GM23338 (cell line): ENCODE measurements around the gene GRIPAP1. TPM values are rescaled to one million over a fixed set of nuclear protein-coding genes. Genes with fewer than 3 reads are reported as not detected.

ENCODE experiments used
- ATAC-seq: fragments of 200-7000 bp; cut with Tn5 transposase; 3 replicates; pipeline ENCODE4 v1.9.1; 2020
- DNase-seq: peaks from one replicate; pipeline ENCODE4 v3.0.0-alpha.2; 2015; ENCODE audit warnings: low spot score
- H2AFZ ChIP-seq: fragments of 200-600 bp; sonication (generic); 2 replicates; pipeline ENCODE4 v1.8.0; 2016; ENCODE audit warnings: antibody characterized with exemption, mild to moderate bottlenecking, moderate library complexity
- H3F3A ChIP-seq: fragments of 200-600 bp; sonication (generic); replicated peaks from 2 replicates; pipeline ENCODE4 v1.8.0; 2017; ENCODE audit warnings: antibody characterized with exemption, mixed run types, low read depth
- H3K27ac ChIP-seq: fragments of 200-600 bp; sonication (generic); 2 replicates; pipeline ENCODE4 v1.6.1; 2016; ENCODE audit warnings: low read depth
- H3K27me3 ChIP-seq: fragments of 200-600 bp; sonication (generic); 2 replicates; pipeline ENCODE4 v1.8.0; 2016; ENCODE audit warnings: mild to moderate bottlenecking, mixed run types, moderate library complexity; ENCODE audit not compliant: insufficient read depth
- H3K36me3 ChIP-seq: fragments of 200-600 bp; sonication (generic); 2 replicates; pipeline ENCODE4 v1.8.0; 2016; ENCODE audit warnings: mild to moderate bottlenecking; ENCODE audit not compliant: insufficient read depth
- H3K4me1 ChIP-seq: fragments of 200-600 bp; sonication (generic); 2 replicates; pipeline ENCODE4 v1.8.0; 2016; ENCODE audit warnings: mild to moderate bottlenecking, moderate library complexity; ENCODE audit not compliant: insufficient read depth
- H3K4me2 ChIP-seq: fragments of 200-600 bp; sonication (generic); 2 replicates; pipeline ENCODE4 v1.7.1; 2017; ENCODE audit warnings: mixed run types
- H3K4me3 ChIP-seq: fragments of 200-600 bp; sonication (generic); 2 replicates; pipeline ENCODE4 v1.6.1; 2016; ENCODE audit warnings: mixed run types
- H3K79me2 ChIP-seq: fragments of 200-600 bp; sonication (generic); replicated peaks from 2 replicates; pipeline ENCODE4 v1.8.0; 2017; ENCODE audit warnings: mild to moderate bottlenecking; ENCODE audit not compliant: insufficient read depth
- H3K9me2 ChIP-seq: fragments of 200-600 bp; sonication (generic); 2 replicates; pipeline ENCODE4 v1.8.0; 2017; ENCODE audit not compliant: insufficient read depth
- H4K20me1 ChIP-seq: fragments of 200-600 bp; sonication (generic); replicated peaks from 2 replicates; pipeline ENCODE4 v1.8.0; 2017; ENCODE audit warnings: mild to moderate bottlenecking; ENCODE audit not compliant: insufficient read depth
- H3K27ac Mint-ChIP-seq: 2 replicates; pipeline ENCODE4 v1.8.0; 2020; ENCODE audit warnings: inconsistent platforms, mild to moderate bottlenecking, moderate library complexity, mixed read lengths
- H3K27me3 Mint-ChIP-seq: 3 replicates; pipeline ENCODE4 v1.8.0; 2022; ENCODE audit warnings: low read depth, mild to moderate bottlenecking, moderate library complexity, mixed read lengths, inconsistent platforms; ENCODE audit not compliant: insufficient read depth, poor library complexity
- H3K36me3 Mint-ChIP-seq: 3 replicates; pipeline ENCODE4 v1.8.0; 2021; ENCODE audit warnings: low read depth, mild to moderate bottlenecking, inconsistent platforms, moderate library complexity, mixed read lengths
- H3K4me1 Mint-ChIP-seq: 3 replicates; pipeline ENCODE4 v1.8.0; 2020; ENCODE audit warnings: mild to moderate bottlenecking, inconsistent platforms, mixed read lengths
- H3K4me3 Mint-ChIP-seq: 3 replicates; pipeline ENCODE4 v1.8.0; 2021; ENCODE audit warnings: moderate library complexity, mild to moderate bottlenecking, inconsistent platforms, mixed read lengths
- H3K9me3 Mint-ChIP-seq: 3 replicates; pipeline ENCODE4 v1.8.0; 2020; ENCODE audit warnings: moderate library complexity, mild to moderate bottlenecking, inconsistent platforms, mixed read lengths
- EZH2 ChIP-seq: fragments of 200-600 bp; sonication (generic); IDR thresholded peaks from one replicate; pipeline ENCODE4 v1.8.0; 2017; ENCODE audit warnings: antibody characterized with exemption, mild to moderate bottlenecking, low read depth; ENCODE audit not compliant: unreplicated experiment
- JUNB ChIP-seq: IDR thresholded peaks from one replicate; pipeline ENCODE4 v1.6.1; 2016; ENCODE audit warnings: antibody characterized with exemption; ENCODE audit not compliant: unreplicated experiment
- NANOG ChIP-seq: IDR thresholded peaks from 2 replicates; pipeline ENCODE4 v1.6.1; 2016; ENCODE audit warnings: antibody characterized with exemption, borderline replicate concordance
- POLR2AphosphoS5 ChIP-seq: IDR thresholded peaks from 2 replicates; pipeline ENCODE4 v1.6.1; 2016; ENCODE audit warnings: antibody characterized with exemption, low read depth
- STAT1 ChIP-seq: IDR thresholded peaks from one replicate; pipeline ENCODE4 v1.6.1; 2016; ENCODE audit warnings: antibody characterized with exemption; ENCODE audit not compliant: unreplicated experiment
- polyA plus RNA-seq: library from polyadenylated mRNA; unstranded; fragments of >200 nt; fragmentation: Nextera tagmentation; extraction: Ambion mirVana; gene quantifications from 2 replicates; pipeline ENCODE4 v1.2.1, GENCODE V29; 2016
- total RNA-seq: library from RNA; depleted of rRNA; stranded (reverse); fragments of >200 nt; shearing (Covaris generic); gene quantifications from 2 replicates; pipeline ENCODE4 v1.2.3, GENCODE V29; 2014
- TF ChIP-seq, protein P1 (sequence below), 2 experiments: fragments of 200-600 bp in 1 of 2; sonication (generic) in 1 of 2; conservative IDR thresholded peaks; 2 replicates each; pipeline versions ENCODE4 v1.5.1 to v1.6.1; 2016 to 2017; ENCODE audit warnings: antibody characterized with exemption in 2 of 2, low read depth in 2 of 2, mild to moderate bottlenecking in 2 of 2, moderate library complexity in 1 of 2

GRIPAP1 gene
- total and polyA plus RNA-seq, 2 experiments from 2014 or later = 39.1 to 62.2 TPM

DNA sequence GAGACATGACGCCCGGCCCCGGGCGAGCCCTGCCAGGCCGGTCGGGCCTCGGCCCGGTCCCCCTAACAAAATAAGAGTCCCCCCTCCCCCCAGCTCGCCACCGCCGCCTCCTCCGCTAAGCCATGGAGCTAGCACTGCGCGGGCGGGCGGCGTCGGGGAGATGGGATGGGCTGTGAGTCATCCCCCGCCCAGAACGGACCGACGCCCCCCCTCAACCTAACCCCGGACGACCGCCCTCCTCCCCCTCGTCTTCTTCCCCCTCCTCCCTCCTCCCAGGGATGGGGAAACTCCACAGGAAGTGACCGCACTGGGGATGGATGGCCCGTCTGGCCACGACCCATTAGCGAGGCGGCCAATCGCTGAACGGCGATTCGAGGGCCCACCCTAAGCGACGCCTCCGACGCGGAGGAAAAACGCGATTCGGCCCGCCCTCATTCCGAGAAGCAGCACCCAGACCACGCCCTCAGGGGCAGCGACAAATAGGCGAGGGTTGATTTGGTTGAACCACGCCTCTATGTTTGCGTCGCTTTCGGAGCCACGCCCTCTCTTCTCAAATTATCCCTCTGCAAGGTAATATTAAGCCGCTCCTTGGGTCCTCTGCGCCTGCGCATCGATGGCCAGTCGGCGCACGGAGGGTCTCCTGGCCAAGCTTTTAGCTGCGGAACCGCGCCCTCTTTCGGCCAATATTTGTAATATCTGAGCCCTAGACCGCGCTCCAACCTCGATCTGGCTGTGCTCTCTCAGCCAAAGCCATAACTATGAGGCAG, 41.3 kb upstream of the GRIPAP1 start, which contains the start of gene TFE3 (continued):
- TF ChIP-seq EZH2 (no peak), POLR2AphosphoS5 (peak; percentile 45; the same call in 1 of the 2 replicates), JUNB (no peak), NANOG (no peak)
- TF ChIP-seq, protein P1, sequence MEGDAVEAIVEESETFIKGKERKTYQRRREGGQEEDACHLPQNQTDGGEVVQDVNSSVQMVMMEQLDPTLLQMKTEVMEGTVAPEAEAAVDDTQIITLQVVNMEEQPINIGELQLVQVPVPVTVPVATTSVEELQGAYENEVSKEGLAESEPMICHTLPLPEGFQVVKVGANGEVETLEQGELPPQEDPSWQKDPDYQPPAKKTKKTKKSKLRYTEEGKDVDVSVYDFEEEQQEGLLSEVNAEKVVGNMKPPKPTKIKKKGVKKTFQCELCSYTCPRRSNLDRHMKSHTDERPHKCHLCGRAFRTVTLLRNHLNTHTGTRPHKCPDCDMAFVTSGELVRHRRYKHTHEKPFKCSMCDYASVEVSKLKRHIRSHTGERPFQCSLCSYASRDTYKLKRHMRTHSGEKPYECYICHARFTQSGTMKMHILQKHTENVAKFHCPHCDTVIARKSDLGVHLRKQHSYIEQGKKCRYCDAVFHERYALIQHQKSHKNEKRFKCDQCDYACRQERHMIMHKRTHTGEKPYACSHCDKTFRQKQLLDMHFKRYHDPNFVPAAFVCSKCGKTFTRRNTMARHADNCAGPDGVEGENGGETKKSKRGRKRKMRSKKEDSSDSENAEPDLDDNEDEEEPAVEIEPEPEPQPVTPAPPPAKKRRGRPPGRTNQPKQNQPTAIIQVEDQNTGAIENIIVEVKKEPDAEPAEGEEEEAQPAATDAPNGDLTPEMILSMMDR (conservative IDR thresholded peaks at IDR 0.05; ENCODE audit: low read depth in 2 of 2) = peak; percentile 48 to 75

DNA sequence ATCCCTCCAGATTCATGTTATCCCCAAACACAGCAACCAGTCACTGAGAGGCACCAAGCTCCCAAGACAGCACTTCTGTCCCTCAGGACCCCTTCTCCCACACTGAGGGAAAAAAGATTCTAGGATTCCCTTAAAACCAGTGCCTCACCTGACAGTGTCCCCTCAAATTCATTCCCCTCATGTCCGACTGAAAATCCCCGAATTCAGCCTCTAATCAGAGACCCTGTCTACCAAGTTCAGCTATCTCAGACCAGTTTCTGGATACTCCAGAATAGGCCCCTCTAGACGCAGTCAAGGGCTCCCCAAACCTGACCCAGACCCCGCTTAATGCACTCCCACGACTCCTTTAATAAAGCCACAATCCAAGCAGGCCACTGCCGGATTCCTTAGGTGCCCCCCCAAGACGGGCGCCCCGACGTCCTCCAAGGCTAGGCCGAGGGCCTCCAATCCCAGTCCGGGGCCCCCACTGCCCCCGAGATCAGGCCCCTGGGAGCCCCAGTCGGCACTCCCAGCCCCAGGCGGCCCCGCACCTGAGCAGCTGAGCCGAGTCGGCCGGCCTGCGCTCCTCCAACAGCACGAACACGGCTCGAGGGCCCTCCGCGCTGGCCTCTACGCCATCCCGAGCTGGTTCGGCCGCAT, 40.6 kb upstream of the GRIPAP1 start:
- Histone ChIP-seq H3K79me2 (peaks cover 34% of the 10 kb centered on the region), H4K20me1 (no peaks in the 10 kb centered on the region), H3K4me1 (peaks cover 4% of the 10 kb centered on the region), H3F3A (no peaks in the 10 kb centered on the region), H3K9me2 (no peaks in the 10 kb centered on the region), H3K4me2 (peak overlapping the region; percentile 74), H3K4me3 (peak overlapping the region; percentile 77), H3K27ac (peak overlapping the region; percentile 94), H2AFZ (no peak overlapping the region), H3K36me3 (peaks cover 11% of the 10 kb centered on the region; the same call in 1 of the 2 replicates), H3K27me3 (no peaks in the 10 kb centered on the region)
- Mint-ChIP-seq H3K27ac (peak overlapping the region; percentile 97), H3K9me3 (no peaks in the 10 kb centered on the region; the same call in 2 of the 3 replicates), H3K4me3 (peak overlapping the region; percentile 96), H3K27me3 (peaks cover 22% of the 10 kb centered on the region), H3K36me3 (peaks cover 25% of the 10 kb centered on the region), H3K4me1 (peaks cover 27% of the 10 kb centered on the region)
- TF ChIP-seq POLR2AphosphoS5 = no peak
- DNase-seq (no peak), ATAC-seq (no peak)

DNA sequence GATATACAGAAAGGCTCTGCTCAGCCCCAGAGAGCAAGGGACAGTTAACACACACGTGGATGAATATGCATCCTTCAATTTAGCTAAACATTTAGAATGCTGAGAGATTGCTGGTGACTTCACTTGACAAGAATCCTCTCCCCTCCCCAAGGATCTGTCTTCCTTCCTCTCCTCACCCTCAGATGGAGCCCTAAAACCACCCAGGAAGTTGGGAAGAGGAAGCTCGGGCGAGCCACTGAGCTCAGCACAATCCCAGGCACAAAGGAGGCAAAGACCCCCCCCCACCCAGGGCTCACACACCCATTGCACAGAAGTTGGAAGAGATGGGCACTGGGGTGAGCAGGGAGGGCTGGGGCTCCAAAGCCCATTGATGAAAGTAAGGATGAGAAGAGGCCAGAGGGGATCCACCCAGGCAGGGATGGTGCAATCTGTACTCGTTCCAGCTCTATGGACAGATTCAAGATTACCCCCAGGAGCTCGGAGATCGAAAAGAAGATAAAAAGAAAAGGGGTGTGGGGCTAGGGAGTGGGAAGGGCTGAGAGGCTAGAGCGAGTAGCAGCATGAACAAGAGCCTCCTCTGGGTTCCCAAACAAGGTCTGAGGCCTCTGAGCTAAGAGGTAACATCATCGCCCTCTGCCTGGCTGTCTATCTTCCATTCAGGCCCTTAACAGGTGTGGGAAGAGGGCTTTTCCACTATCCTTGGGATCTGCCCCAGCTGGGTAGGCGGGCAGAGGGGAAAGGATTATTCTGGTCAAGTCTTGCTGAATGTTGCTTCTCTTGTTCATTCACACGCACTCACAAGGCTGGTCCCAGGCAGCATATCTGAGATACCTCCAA, 39.9 kb upstream of the GRIPAP1 start:
- Mint-ChIP-seq H3K27me3 (peaks cover 20% of the 10 kb centered on the region), H3K27ac (peak overlapping the region; percentile 97), H3K9me3 (no peaks in the 10 kb centered on the region; the same call in 2 of the 3 replicates), H3K4me3 (peak overlapping the region; percentile 96), H3K4me1 (peaks cover 27% of the 10 kb centered on the region), H3K36me3 (peaks cover 33% of the 10 kb centered on the region)
- Histone ChIP-seq H3K36me3 (peaks cover 12% of the 10 kb centered on the region; the same call in 1 of the 2 replicates), H3K27me3 (no peaks in the 10 kb centered on the region), H3K4me1 (peaks cover 4% of the 10 kb centered on the region), H3F3A (no peaks in the 10 kb centered on the region), H2AFZ (no peak overlapping the region), H3K79me2 (peaks cover 40% of the 10 kb centered on the region), H3K27ac (peak overlapping the region; percentile 94), H4K20me1 (no peaks in the 10 kb centered on the region), H3K4me2 (peak overlapping the region; percentile 74), H3K4me3 (peak overlapping the region; percentile 77), H3K9me2 (no peaks in the 10 kb centered on the region)
- TF ChIP-seq, protein P1 (conservative IDR thresholded peaks at IDR 0.05; ENCODE audit: low read depth in 2 of 2) = 0 out of 4 replicates have a peak, but pooled peaks of 1 of the 2 experiments have one; percentile 1
- TF ChIP-seq STAT1 = no peak
- no peak for ATAC-seq
- peak; percentile 21 for DNase-seq
